ENCODE results near the gene ASGR1.
"Not testable (repeated sequence)": the region's sequence is repeated elsewhere in the genome, so short reads cannot be mapped to it uniquely, and the experiment has no call there.

Gene ASGR1

GRCh38 chr17:7190276-7190917, 11.2 kb upstream of the ASGR1 start:
- no peak for DNase-seq

- peak in 1 of 2 experiments; percentile 40 for DNase-seq
Observed at GRCh38 chr17:7186241-7186640, 7.1 kb upstream of the ASGR1 start.

GRCh38 chr17:7184647-7185046, 5.5 kb upstream of the ASGR1 start:
- no peak for DNase-seq

- DNase-seq: no peak
Observed at GRCh38 chr17:7184091-7184488, 4.9 kb upstream of the ASGR1 start.

GRCh38 chr17:7183433-7184090, 4.4 kb upstream of the ASGR1 start:
- DNase-seq: no peak

- not testable (repeated sequence) for DNase-seq
Observed at GRCh38 chr17:7182101-7182500, 2.9 kb upstream of the ASGR1 start.

GRCh38 chr17:7178973-7179316, 225 bp downstream of the ASGR1 start:
- DNase-seq: no peak

- DNase-seq: peak in 1 of 2 experiments; percentile 29
Observed at GRCh38 chr17:7177954-7178477, 1.2 kb downstream of the ASGR1 start.

- peak; percentile 75 to 79 for DNase-seq
Observed at GRCh38 chr17:7177191-7177953, 1.8 kb downstream of the ASGR1 start.

- no peak for DNase-seq
Observed at GRCh38 chr17:7176841-7177190, 2.4 kb downstream of the ASGR1 start.

GRCh38 chr17:7176107-7176840, 2.9 kb downstream of the ASGR1 start:
- no peak for DNase-seq

- DNase-seq: no peak
Observed at GRCh38 chr17:7175330-7175733, 3.8 kb downstream of the ASGR1 start.

- no peak for DNase-seq
Observed at GRCh38 chr17:7174603-7175326, 4.4 kb downstream of the ASGR1 start.

GRCh38 chr17:7173687-7174602, 5.2 kb downstream of the ASGR1 start:
- DNase-seq: peak; percentile 49 to 57

- DNase-seq: not testable (repeated sequence)
Observed at GRCh38 chr17:7172522-7173191, 6.5 kb downstream of the ASGR1 start.

GRCh38 chr17:7169565-7169908, 9.6 kb downstream of the ASGR1 start:
- DNase-seq: not testable (repeated sequence)

GRCh38 chr17:7168841-7169564, 10.2 kb downstream of the ASGR1 start:
- DNase-seq: not testable (repeated sequence)

- DNase-seq: no peak
Observed at GRCh38 chr17:7167832-7168231, 11.3 kb downstream of the ASGR1 start.

- DNase-seq: no peak
Observed at GRCh38 chr17:7166873-7167272, 12.3 kb downstream of the ASGR1 start.

GRCh38 chr17:7159571-7159970, 19.6 kb downstream of the ASGR1 start:
- DNase-seq: not testable (repeated sequence)

Measured in activated T-cell treated with anti-CD3 and anti-CD28 coated beads, Interleukin-2, amount 50 U/mL, for 48 hours (primary cell).